PFSK-1 (cell line): Measurements from ENCODE around the gene SETD1B.

Source experiments
- POLR2AphosphoS5 ChIP-seq: IDR thresholded peaks from 2 replicates; pipeline ENCODE4 v1.6.1; 2012; ENCODE audit warnings: low read depth, mild to moderate bottlenecking, control low read depth, low read length, moderate library complexity
- SIN3A ChIP-seq: IDR thresholded peaks from 2 replicates; pipeline ENCODE4 v1.6.1; 2012; ENCODE audit warnings: mild to moderate bottlenecking, low read length, moderate library complexity, borderline replicate concordance; ENCODE audit not compliant: insufficient read depth
- TAF1 ChIP-seq: IDR thresholded peaks from 2 replicates; pipeline ENCODE4 v1.6.1; 2012; ENCODE audit warnings: low read length, control low read depth, borderline replicate concordance; ENCODE audit not compliant: insufficient read depth
- TF ChIP-seq, protein P1 (sequence below), 2 experiments: IDR thresholded peaks; 2 replicates each; pipeline versions ENCODE4 v1.6.1 to v1.8.0; 2011 to 2012; ENCODE audit warnings: low read depth in 2 of 2, low read length in 2 of 2, control low read depth in 1 of 2, inconsistent platforms in 1 of 2, mild to moderate bottlenecking in 1 of 2, moderate library complexity in 1 of 2; ENCODE audit not compliant: insufficient read depth in 1 of 2

DNA sequence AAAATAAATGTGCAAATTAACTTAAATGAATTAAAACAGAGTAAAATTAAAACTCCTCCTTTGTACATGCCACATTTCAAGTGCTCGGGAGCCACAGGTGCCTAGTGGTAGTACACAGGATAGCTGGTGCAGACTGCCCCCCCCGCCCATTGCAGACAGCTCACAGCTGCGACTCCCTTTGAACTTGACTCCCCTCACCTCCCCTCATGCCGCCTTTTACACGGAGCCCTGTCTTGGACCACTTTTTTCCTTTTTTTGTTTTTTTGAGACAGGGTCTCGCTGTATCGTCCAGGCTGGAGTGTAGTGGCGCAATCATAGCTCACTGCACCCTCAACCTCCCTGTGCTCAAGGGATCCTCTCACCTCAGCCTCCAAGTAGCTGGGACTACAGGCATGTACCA is 11.5 kb downstream of the SETD1B start:
- no peak for TF ChIP-seq POLR2AphosphoS5
- TF ChIP-seq, protein P1, sequence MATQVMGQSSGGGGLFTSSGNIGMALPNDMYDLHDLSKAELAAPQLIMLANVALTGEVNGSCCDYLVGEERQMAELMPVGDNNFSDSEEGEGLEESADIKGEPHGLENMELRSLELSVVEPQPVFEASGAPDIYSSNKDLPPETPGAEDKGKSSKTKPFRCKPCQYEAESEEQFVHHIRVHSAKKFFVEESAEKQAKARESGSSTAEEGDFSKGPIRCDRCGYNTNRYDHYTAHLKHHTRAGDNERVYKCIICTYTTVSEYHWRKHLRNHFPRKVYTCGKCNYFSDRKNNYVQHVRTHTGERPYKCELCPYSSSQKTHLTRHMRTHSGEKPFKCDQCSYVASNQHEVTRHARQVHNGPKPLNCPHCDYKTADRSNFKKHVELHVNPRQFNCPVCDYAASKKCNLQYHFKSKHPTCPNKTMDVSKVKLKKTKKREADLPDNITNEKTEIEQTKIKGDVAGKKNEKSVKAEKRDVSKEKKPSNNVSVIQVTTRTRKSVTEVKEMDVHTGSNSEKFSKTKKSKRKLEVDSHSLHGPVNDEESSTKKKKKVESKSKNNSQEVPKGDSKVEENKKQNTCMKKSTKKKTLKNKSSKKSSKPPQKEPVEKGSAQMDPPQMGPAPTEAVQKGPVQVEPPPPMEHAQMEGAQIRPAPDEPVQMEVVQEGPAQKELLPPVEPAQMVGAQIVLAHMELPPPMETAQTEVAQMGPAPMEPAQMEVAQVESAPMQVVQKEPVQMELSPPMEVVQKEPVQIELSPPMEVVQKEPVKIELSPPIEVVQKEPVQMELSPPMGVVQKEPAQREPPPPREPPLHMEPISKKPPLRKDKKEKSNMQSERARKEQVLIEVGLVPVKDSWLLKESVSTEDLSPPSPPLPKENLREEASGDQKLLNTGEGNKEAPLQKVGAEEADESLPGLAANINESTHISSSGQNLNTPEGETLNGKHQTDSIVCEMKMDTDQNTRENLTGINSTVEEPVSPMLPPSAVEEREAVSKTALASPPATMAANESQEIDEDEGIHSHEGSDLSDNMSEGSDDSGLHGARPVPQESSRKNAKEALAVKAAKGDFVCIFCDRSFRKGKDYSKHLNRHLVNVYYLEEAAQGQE (IDR thresholded peaks at IDR 0.05; ENCODE audit: insufficient read depth in 1 of 2, low read depth in 2 of 2, low read length in 2 of 2): no peak
- TF ChIP-seq TAF1: no peak
- no peak for TF ChIP-seq SIN3A
